GM12878 (cell line): ENCODE results near the gene STK32B. TPM values are rescaled to one million over a fixed set of nuclear protein-coding genes. Genes with fewer than 3 reads are reported as not detected.

Source experiments
- ATAC-seq: fragments of 200-7000 bp; cut with Tn5 transposase; 3 replicates; pipeline ENCODE4 v1.9.1; 2020; ENCODE audit warnings: mild to moderate bottlenecking, moderate library complexity
- BruUV-seq: library from RNA; stranded (reverse); fragments of 400-500 nt; replicated peaks from 2 replicates; lab custom pipeline; 2021; lab: Mats Ljungman, UMichigan
- CTCF ChIA-PET: fragments of 300-600 bp; sonication (Branson Sonifier 250); formaldehyde crosslinking; extraction: SDS; loops from one replicate; lab custom pipeline; 2021; ENCODE audit warnings: inconsistent platforms; lab: Yijun Ruan, JAX
- POLR2A ChIA-PET: fragments of 350-600 bp; formaldehyde crosslinking; extraction: SDS; loops from one replicate; lab custom pipeline; 2021; ENCODE audit warnings: inconsistent platforms; lab: Charles Lee
- RAD21 ChIA-PET: fragments of 300-600 bp; sonication (Branson Sonifier 250); formaldehyde crosslinking; loops from one replicate; lab custom pipeline; 2023; ENCODE audit warnings: antibody characterized with exemption; ENCODE audit not compliant: unreplicated experiment; lab: Charles Lee
- SMC1A ChIA-PET: fragments of 300-600 bp; sonication (Branson Sonifier 250); formaldehyde crosslinking; loops from one replicate; lab custom pipeline; 2023; ENCODE audit not compliant: unreplicated experiment, uncharacterized antibody; lab: Charles Lee
- DNase-seq: peaks from one replicate; pipeline ENCODE4 v3.0.0-alpha.2; 2011; ENCODE audit warnings: low read depth, low spot score
- FAIRE-seq: peaks from 3 replicates; lab custom pipeline; 2011; peaks lifted over from hg19 to GRCh38; lab: Jason Lieb, UNC
- H2AFZ ChIP-seq: 2 replicates; pipeline ENCODE4 v1.6.0; 2011; ENCODE audit warnings: low read depth, low read length, control low read depth; ENCODE audit not compliant: control insufficient read depth
- H3K27ac ChIP-seq: 2 replicates; pipeline ENCODE4 v1.5.1; 2011; ENCODE audit warnings: control low read depth; ENCODE audit not compliant: control insufficient read depth, insufficient read depth
- H3K27me3 ChIP-seq, 2 experiments: replicated peaks in 1 of 2; 2 replicates each; pipeline versions ENCODE4 v1.6.0 to v1.6.1; 2011; ENCODE audit warnings: low read length in 1 of 2; ENCODE audit not compliant: control insufficient read depth in 2 of 2, insufficient read depth in 2 of 2
- H3K36me3 ChIP-seq, 2 experiments: 2 replicates each; pipeline ENCODE4 v1.5.1; 2011; ENCODE audit warnings: low read length in 1 of 2; ENCODE audit not compliant: control insufficient read depth in 2 of 2, insufficient read depth in 2 of 2
- H3K4me1 ChIP-seq: 2 replicates; pipeline ENCODE4 v1.6.1; 2011; ENCODE audit warnings: mild to moderate bottlenecking, low read length, moderate library complexity, mixed read lengths; ENCODE audit not compliant: control insufficient read depth, insufficient read depth
- H3K4me2 ChIP-seq: 2 replicates; pipeline ENCODE4 v1.6.0; 2011; ENCODE audit warnings: control low read depth; ENCODE audit not compliant: control insufficient read depth, insufficient read depth
- H3K4me3 ChIP-seq: fragments of 200-600 bp; sonication (generic); 2 replicates; pipeline ENCODE4 v1.5.1; 2016
- H3K79me2 ChIP-seq: 2 replicates; pipeline ENCODE4 v1.6.0; 2011; ENCODE audit warnings: low read length; ENCODE audit not compliant: control insufficient read depth, insufficient read depth
- H3K9ac ChIP-seq: 2 replicates; pipeline ENCODE4 v1.8.0; 2011; ENCODE audit warnings: low read length, control low read depth, mixed read lengths; ENCODE audit not compliant: control insufficient read depth, insufficient read depth
- H3K9me3 ChIP-seq: replicated peaks from 3 replicates; pipeline ENCODE4 v1.5.1; 2011; ENCODE audit warnings: mild to moderate bottlenecking, low read length; ENCODE audit not compliant: control insufficient read depth, insufficient read depth
- H4K20me1 ChIP-seq: 2 replicates; pipeline ENCODE4 v1.6.0; 2011; ENCODE audit not compliant: control insufficient read depth, insufficient read depth
- ATF3 ChIP-seq: IDR thresholded peaks from 2 replicates; pipeline ENCODE4 v1.6.1; 2011; ENCODE audit warnings: low read depth, mild to moderate bottlenecking, low read length, moderate library complexity, borderline replicate concordance; ENCODE audit errors: extremely low read depth
- BCL11A ChIP-seq: IDR thresholded peaks from 2 replicates; pipeline ENCODE4 v1.6.1; 2011; ENCODE audit warnings: low read depth, low read length
- BMI1 ChIP-seq: fragments of 450-650 bp; IDR thresholded peaks from 2 replicates; pipeline ENCODE4 v1.6.1; 2016; ENCODE audit warnings: mild to moderate bottlenecking, moderate library complexity, borderline replicate concordance
- CBX3 ChIP-seq: fragments of 200-600 bp; sonication (generic); IDR thresholded peaks from 2 replicates; pipeline ENCODE4 v1.6.1; 2016; ENCODE audit warnings: low read depth, borderline replicate concordance
- ESRRA ChIP-seq: IDR thresholded peaks from 2 replicates; pipeline ENCODE4 v1.6.1; 2012; ENCODE audit warnings: mild to moderate bottlenecking, low read length, improper control_type of control experiment
- KAT2A ChIP-seq: conservative IDR thresholded peaks from 2 replicates; pipeline ENCODE4 v1.6.1; 2011; ENCODE audit warnings: low read depth, low read length; ENCODE audit not compliant: control insufficient read depth
- KLF5 ChIP-seq: fragments of 450-650 bp; IDR thresholded peaks from 2 replicates; pipeline ENCODE4 v1.6.1; 2014; ENCODE audit warnings: mild to moderate bottlenecking; ENCODE audit not compliant: partially characterized antibody
- PBX3 ChIP-seq: IDR thresholded peaks from 2 replicates; pipeline ENCODE4 v1.6.1; 2011; ENCODE audit warnings: mild to moderate bottlenecking, low read depth, low read length, moderate library complexity; ENCODE audit not compliant: insufficient replicate concordance
- PKNOX1 ChIP-seq: fragments of 450-650 bp; IDR thresholded peaks from 2 replicates; pipeline ENCODE4 v1.6.1; 2016; ENCODE audit warnings: mild to moderate bottlenecking
- POLR2AphosphoS2 ChIP-seq: IDR thresholded peaks from 2 replicates; pipeline ENCODE4 v1.6.1; 2011; ENCODE audit warnings: low read depth, mild to moderate bottlenecking, low read length, improper control_type of control experiment, moderate library complexity
- RBBP5 ChIP-seq: fragments of 200-600 bp; sonication (generic); conservative IDR thresholded peaks from 2 replicates; pipeline ENCODE4 v1.6.1; 2016
- RELA ChIP-seq: fragments of 450-650 bp; IDR thresholded peaks from 2 replicates; pipeline ENCODE4 v1.8.0; 2014; ENCODE audit warnings: borderline replicate concordance; ENCODE audit not compliant: partially characterized antibody
- TBL1XR1 ChIP-seq: IDR thresholded peaks from 2 replicates; pipeline ENCODE4 v1.6.1; 2012; ENCODE audit warnings: low read depth, low read length, improper control_type of control experiment
- YBX1 ChIP-seq: fragments of 450-650 bp; IDR thresholded peaks from 2 replicates; pipeline ENCODE4 v1.6.1; 2016; ENCODE audit warnings: antibody characterized with exemption
- WGBS: methylation state at CpG from one replicate; pipeline ENCODE4 v1.1.6; 2016; ENCODE audit warnings: low lambda C conversion rate; ENCODE audit not compliant: insufficient replicate concordance, insufficient coverage; ENCODE audit errors: missing lambda C conversion rate; 5-methylcytosine and 5-hydroxymethylcytosine counted together
- in situ Hi-C: fragments of 300-500 bp; cut with MboI; formaldehyde crosslinking; loops from 9 replicates; pipeline ENCODE4 v1.14.3; 2018; ENCODE audit warnings: mixed read lengths
- intact Hi-C: fragments of 100-400 bp; cut with micrococcal nuclease; formaldehyde crosslinking; loops from one replicate; pipeline ENCODE4 v1.14.2; 2022; ENCODE audit not compliant: unreplicated experiment
- polyA plus RNA-seq, 11 experiments: library from polyadenylated mRNA; depleted of rRNA in 4 of 11; unstranded in 6 of 11; stranded (reverse) in 5 of 11; fragments of >200 nt; fragmentation: Nextera tagmentation in 4 of 11; fragmentation: Illumina TruSeq in 1 of 11; extraction: Ambion mirVana in 4 of 11; extraction: Trizol in 1 of 11; gene quantifications; 1 replicate in 1 of 11; 2 replicates in 10 of 11; pipeline versions ENCODE4 v1.2.1 to v1.2.3, GENCODE V29; 2011 to 2016; ENCODE audit warnings: inconsistent platforms in 2 of 11, missing spikeins in 2 of 11, low read depth in 1 of 11
- total RNA-seq, 4 experiments: library from RNA; depleted of rRNA in 3 of 4; stranded (reverse); fragments of >200 nt in 3 of 4; fragmentation: Illumina TruSeq in 1 of 4; extraction: Trizol in 1 of 4; gene quantifications; 2 replicates each; pipeline versions ENCODE4 v1.2.1 to v1.2.3, GENCODE V29; 2013 to 2021

STK32B gene
- total and polyA plus RNA-seq, 10 of the 15 experiments (the other 5 are each of a cell fraction or from before 2014, with no cell fraction given) = 0.04 to 0.12 (median 0.08) TPM; not detected in 7

GRCh38 chr4:5052726-5053425 lies 1.6 kb downstream of the STK32B start (continued):
- TF ChIP-seq PBX3 (no peak), RELA (no peak), KAT2A (no peak), TBL1XR1 (no peak), BMI1 (no peak), YBX1 (no peak), RBBP5 (no peak), BCL11A (no peak), KLF5 (no peak), ESRRA (no peak), POLR2AphosphoS2 (no peak), CBX3 (no peak), ATF3 (no peak)

- peaks cover 5 to 12% of the 10 kb centered on the region in 2 experiments for H3K27me3 ChIP-seq
- ATAC-seq (no peak), FAIRE-seq (no peak), DNase-seq (no peak)
- POLR2A ChIA-PET = no interaction called here
- no peaks in the 10 kb centered on the region for H3K36me3 ChIP-seq
- SMC1A ChIA-PET = interaction anchor here (0.7 kb wide), 1 partner anchor 589 kb away, joined by 3 read pairs; no protein-coding TSS in a partner anchor
- H3K27ac ChIP-seq = no peak overlapping the region
- no peaks in the 10 kb centered on the region for H3K4me1 ChIP-seq
- H3K9ac ChIP-seq = no peak overlapping the region
- intact Hi-C loops (no loop called here), in situ Hi-C loops (no loop called here)
- H3K4me2 ChIP-seq = no peak overlapping the region
- no peaks in the 10 kb centered on the region for H4K20me1 ChIP-seq
- WGBS = 13% methylated on average over 5 of the region's 5 CpGs
- RAD21 ChIA-PET = no interaction called here
- no peaks in the 10 kb centered on the region; the same call in 2 of the 3 replicates for H3K9me3 ChIP-seq
- H3K4me3 ChIP-seq = no peak overlapping the region
- CTCF ChIA-PET = no interaction called here
- no TSS peak for BruUV-seq
- no peaks in the 10 kb centered on the region for H3K79me2 ChIP-seq
- no peak for TF ChIP-seq PKNOX1
- H2AFZ ChIP-seq = no peak overlapping the region
Observed at GRCh38 chr4:5054532-5054931, 3.3 kb downstream of the STK32B start.
